HCT116 (cell line): ENCODE results near the gene KIR3DL3. TPM values are rescaled to one million over a fixed set of nuclear protein-coding genes. Genes with fewer than 3 reads are reported as not detected.

Experiments
- ATAC-seq: fragments of 200-7000 bp; cut with Tn5 transposase; 2 replicates; pipeline ENCODE4 v1.9.1; 2020; ENCODE audit warnings: mild to moderate bottlenecking, moderate library complexity
- BruUV-seq: library from RNA; stranded (reverse); fragments of 400-500 nt; replicated peaks from 2 replicates; lab custom pipeline; 2021; lab: Mats Ljungman, UMichigan
- CTCF ChIA-PET: fragments of 300-600 bp; sonication (Branson Sonifier 250); formaldehyde crosslinking; loops from one replicate; lab custom pipeline; 2021; ENCODE audit warnings: antibody characterized with exemption; lab: Charles Lee
- POLR2A ChIA-PET: fragments of 300-600, 350-600 bp; sonication (Branson Sonifier 250); formaldehyde crosslinking; loops from one replicate; lab custom pipeline; 2021; ENCODE audit warnings: antibody characterized with exemption; lab: Charles Lee
- RAD21 ChIA-PET, 2 experiments: fragments of 300-600 bp; sonication (Branson Sonifier 250); formaldehyde crosslinking; loops; one replicate each; lab custom pipeline; 2023; ENCODE audit warnings: low total read pairs in 2 of 2; ENCODE audit not compliant: uncharacterized antibody in 2 of 2, unreplicated experiment in 2 of 2, low non-redundant PET in 1 of 2; lab: Charles Lee
- DNase-seq: peaks from one replicate; pipeline ENCODE4 v3.0.0-alpha.2; 2010; ENCODE audit warnings: low read depth, low spot score
- H2AFZ ChIP-seq: fragments of 200-600 bp; shearing (Covaris generic), sonication (generic); 2 replicates; pipeline ENCODE4 v1.6.1; 2017; ENCODE audit warnings: low read depth, mixed run types, mixed read lengths, antibody characterized with exemption, low read length; ENCODE audit not compliant: poor library complexity, severe bottlenecking
- H3K27ac ChIP-seq: 2 replicates; pipeline ENCODE4 v1.5.1; 2012; ENCODE audit warnings: low read depth, low read length
- H3K27me3 ChIP-seq: fragments of 200-600 bp; sonication (generic); 2 replicates; pipeline ENCODE4 v1.6.1; 2016; ENCODE audit warnings: mixed run types, low read length, mixed read lengths; ENCODE audit not compliant: insufficient read depth
- H3K36me3 ChIP-seq, 2 experiments: fragments of 200-500 bp in 1 of 2; fragments of 200-600 bp in 1 of 2; sonication (Bioruptor generic) in 1 of 2; sonication (generic) in 1 of 2; 2 replicates each; pipeline versions ENCODE4 v1.5.1 to v1.6.1; 2014 to 2016; ENCODE audit warnings: low read length in 2 of 2, inconsistent platforms in 1 of 2, mixed read lengths in 1 of 2, mixed run types in 1 of 2; ENCODE audit not compliant: insufficient read depth in 2 of 2, control insufficient read depth in 1 of 2
- H3K4me1 ChIP-seq, 2 experiments: fragments of 200-600 bp in 1 of 2; sonication (generic) in 1 of 2; 2 replicates each; pipeline versions ENCODE4 v1.5.1 to v1.6.1; 2012 to 2017; ENCODE audit warnings: low read length in 2 of 2, inconsistent platforms in 1 of 2, mild to moderate bottlenecking in 1 of 2, mixed read lengths in 1 of 2, mixed run types in 1 of 2, moderate library complexity in 1 of 2; ENCODE audit not compliant: insufficient read depth in 2 of 2, control insufficient read depth in 1 of 2
- H3K4me2 ChIP-seq: fragments of 200-600 bp; sonication (generic); 2 replicates; pipeline ENCODE4 v1.6.1; 2017; ENCODE audit warnings: mixed run types, low read length, mixed read lengths
- H3K4me3 ChIP-seq, 2 experiments: fragments of 200-600 bp in 1 of 2; sonication (generic) in 1 of 2; replicated peaks in 1 of 2; 2 replicates each; pipeline ENCODE4 v1.5.1; 2011 to 2016; ENCODE audit warnings: low read length in 2 of 2, control low read depth in 1 of 2, low read depth in 1 of 2, mild to moderate bottlenecking in 1 of 2, mixed read lengths in 1 of 2, mixed run types in 1 of 2
- H3K79me2 ChIP-seq: fragments of 200-600 bp; sonication (generic); 2 replicates; pipeline ENCODE4 v1.6.1; 2017; ENCODE audit warnings: mild to moderate bottlenecking, mixed run types, low read length, moderate library complexity, mixed read lengths; ENCODE audit not compliant: insufficient read depth
- H3K9ac ChIP-seq: fragments of 200-600 bp; sonication (generic); 2 replicates; pipeline ENCODE4 v1.6.1; 2016; ENCODE audit warnings: low read length, mixed read lengths
- H3K9me2 ChIP-seq: fragments of 200-600 bp; sonication (generic), shearing (Covaris generic); 2 replicates; pipeline ENCODE4 v1.6.1; 2017; ENCODE audit warnings: mixed run types, mild to moderate bottlenecking, moderate library complexity; ENCODE audit not compliant: insufficient read depth
- H3K9me3 ChIP-seq, 2 experiments: fragments of 200-500 bp in 1 of 2; fragments of 200-600 bp in 1 of 2; sonication (Bioruptor generic) in 1 of 2; sonication (generic) in 1 of 2; 2 replicates each; pipeline ENCODE4 v1.6.1; 2014 to 2017; ENCODE audit warnings: low read length in 2 of 2, mixed read lengths in 2 of 2, inconsistent platforms in 1 of 2, low read depth in 1 of 2, mild to moderate bottlenecking in 1 of 2, mixed run types in 1 of 2, moderate library complexity in 1 of 2; ENCODE audit not compliant: control insufficient read depth in 1 of 2, insufficient read depth in 1 of 2
- H4K20me1 ChIP-seq: fragments of 200-600 bp; sonication (generic), shearing (Covaris generic); 2 replicates; pipeline ENCODE4 v1.6.1; 2017; ENCODE audit warnings: mixed run types, mild to moderate bottlenecking, moderate library complexity; ENCODE audit not compliant: insufficient read depth
- CBX3 ChIP-seq: IDR thresholded peaks from 2 replicates; pipeline ENCODE4 v1.6.1; 2012; ENCODE audit warnings: low read depth
- CEBPB ChIP-seq: IDR thresholded peaks from 2 replicates; pipeline ENCODE4 v1.6.1; 2012; ENCODE audit warnings: low read depth
- EGR1 ChIP-seq: IDR thresholded peaks from 2 replicates; pipeline ENCODE4 v1.6.1; 2012; ENCODE audit warnings: low read depth
- ELF1 ChIP-seq: IDR thresholded peaks from 2 replicates; pipeline ENCODE4 v1.6.1; 2012; ENCODE audit warnings: low read depth, borderline replicate concordance
- EZH2 ChIP-seq: fragments of 200-600 bp; sonication (generic); IDR thresholded peaks from 2 replicates; pipeline ENCODE4 v1.6.1; 2017; ENCODE audit warnings: antibody characterized with exemption, mixed run types
- EZH2phosphoT487 ChIP-seq: fragments of 200-600 bp; IDR thresholded peaks from 2 replicates; pipeline ENCODE4 v1.6.1; 2018; ENCODE audit warnings: antibody characterized with exemption, borderline replicate concordance
- POLR2AphosphoS5 ChIP-seq: IDR thresholded peaks from 2 replicates; pipeline ENCODE4 v1.6.1; 2011; ENCODE audit warnings: mild to moderate bottlenecking, low read depth, low read length, moderate library complexity
- RAD21 ChIP-seq: IDR thresholded peaks from 2 replicates; pipeline ENCODE4 v1.6.1; 2012; ENCODE audit warnings: low read depth, mild to moderate bottlenecking
- SIN3A ChIP-seq: IDR thresholded peaks from 2 replicates; pipeline ENCODE4 v1.6.1; 2012; ENCODE audit warnings: low read depth
- SP1 ChIP-seq: IDR thresholded peaks from 2 replicates; pipeline ENCODE4 v1.6.1; 2012; ENCODE audit warnings: low read depth
- SRF ChIP-seq: IDR thresholded peaks from 2 replicates; pipeline ENCODE4 v1.6.1; 2012; ENCODE audit warnings: low read depth
- TCF7L2 ChIP-seq: IDR thresholded peaks from 2 replicates; pipeline ENCODE4 v1.7.0; 2011; ENCODE audit warnings: borderline replicate concordance, inconsistent platforms; ENCODE audit not compliant: insufficient read depth, insufficient read length; ENCODE audit errors: extremely low read depth
- YY1 ChIP-seq: IDR thresholded peaks from 2 replicates; pipeline ENCODE4 v1.6.1; 2011; ENCODE audit warnings: low read length, low read depth, moderate library complexity, mild to moderate bottlenecking; ENCODE audit not compliant: insufficient replicate concordance; ENCODE audit errors: extremely low read depth
- ZFX ChIP-seq: fragments of 450-650 bp; IDR thresholded peaks from 2 replicates; pipeline ENCODE4 v1.6.1; 2017
- intact Hi-C: fragments of 100-400 bp; cut with micrococcal nuclease; formaldehyde crosslinking; loops from 2 replicates; pipeline ENCODE4 v1.10.0; 2022
- total RNA-seq: library from RNA; stranded (reverse); gene quantifications from one replicate; pipeline ENCODE4 v1.2.1, GENCODE V29; 2021; ENCODE audit not compliant: unreplicated experiment
- TF ChIP-seq, protein P1 (sequence below): IDR thresholded peaks from 2 replicates; pipeline ENCODE4 v1.6.1; 2012; ENCODE audit warnings: low read depth
- TF ChIP-seq, protein P2 (sequence below): IDR thresholded peaks from 2 replicates; pipeline ENCODE4 v1.6.1; 2011; ENCODE audit warnings: mild to moderate bottlenecking, low read length, moderate library complexity; ENCODE audit not compliant: insufficient replicate concordance; ENCODE audit errors: extremely low read depth
- TF ChIP-seq, protein P3 (sequence below), 3 experiments: fragments of 200-600 bp in 1 of 3; sonication (generic) in 1 of 3; IDR thresholded peaks in 2 of 3; conservative IDR thresholded peaks in 1 of 3; 2 replicates each; pipeline ENCODE4 v1.5.1; 2012 to 2017; ENCODE audit warnings: low read depth in 2 of 3, low read length in 2 of 3, antibody characterized with exemption in 1 of 3, borderline replicate concordance in 1 of 3, control low read depth in 1 of 3, mild to moderate bottlenecking in 1 of 3, mixed read lengths in 1 of 3, mixed run types in 1 of 3, moderate library complexity in 1 of 3; ENCODE audit not compliant: insufficient read depth in 1 of 3
- TF ChIP-seq, protein P4 (sequence below): IDR thresholded peaks from 2 replicates; pipeline ENCODE4 v1.6.1; 2012

The KIR3DL3 gene
- total RNA-seq, 1 experiment from 2014 or later, result not detected

DNA sequence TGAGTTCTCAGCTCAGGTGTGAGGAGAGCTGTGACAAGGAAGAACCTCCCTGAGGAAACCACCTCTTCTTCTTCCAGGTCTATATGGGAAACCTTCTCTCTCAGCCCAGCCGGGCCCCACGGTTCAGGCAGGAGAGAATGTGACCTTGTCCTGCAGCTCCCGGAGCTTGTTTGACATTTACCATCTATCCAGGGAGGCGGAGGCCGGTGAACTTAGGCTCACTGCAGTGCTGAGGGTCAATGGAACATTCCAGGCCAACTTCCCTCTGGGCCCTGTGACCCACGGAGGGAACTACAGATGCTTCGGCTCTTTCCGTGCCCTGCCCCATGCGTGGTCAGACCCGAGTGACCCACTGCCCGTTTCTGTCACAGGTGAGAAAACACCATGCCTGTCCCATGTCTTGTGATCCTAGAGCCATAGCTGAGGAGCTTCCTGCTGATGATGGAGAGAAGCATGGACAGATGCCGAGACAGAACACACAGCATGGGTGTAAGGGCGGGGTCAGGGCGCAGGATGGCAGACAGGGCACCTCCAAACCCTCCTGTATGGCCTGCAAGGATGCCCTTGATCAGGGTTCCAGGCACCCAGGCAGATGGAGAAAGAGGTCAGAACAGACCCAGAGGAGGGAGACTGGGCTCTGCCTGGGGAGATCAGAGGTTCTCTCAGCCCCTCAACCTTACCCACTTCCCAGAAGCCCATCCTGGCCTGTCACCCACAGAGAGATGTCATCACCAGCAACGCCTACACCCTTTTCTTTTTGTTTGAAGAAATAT lies 5.4 kb downstream of the KIR3DL3 start (continued):
- TF ChIP-seq RAD21 (no peak), EZH2 (no peak), CBX3 (no peak), SRF (no peak), SIN3A (no peak), TCF7L2 (no peak)
- TF ChIP-seq, protein P1, sequence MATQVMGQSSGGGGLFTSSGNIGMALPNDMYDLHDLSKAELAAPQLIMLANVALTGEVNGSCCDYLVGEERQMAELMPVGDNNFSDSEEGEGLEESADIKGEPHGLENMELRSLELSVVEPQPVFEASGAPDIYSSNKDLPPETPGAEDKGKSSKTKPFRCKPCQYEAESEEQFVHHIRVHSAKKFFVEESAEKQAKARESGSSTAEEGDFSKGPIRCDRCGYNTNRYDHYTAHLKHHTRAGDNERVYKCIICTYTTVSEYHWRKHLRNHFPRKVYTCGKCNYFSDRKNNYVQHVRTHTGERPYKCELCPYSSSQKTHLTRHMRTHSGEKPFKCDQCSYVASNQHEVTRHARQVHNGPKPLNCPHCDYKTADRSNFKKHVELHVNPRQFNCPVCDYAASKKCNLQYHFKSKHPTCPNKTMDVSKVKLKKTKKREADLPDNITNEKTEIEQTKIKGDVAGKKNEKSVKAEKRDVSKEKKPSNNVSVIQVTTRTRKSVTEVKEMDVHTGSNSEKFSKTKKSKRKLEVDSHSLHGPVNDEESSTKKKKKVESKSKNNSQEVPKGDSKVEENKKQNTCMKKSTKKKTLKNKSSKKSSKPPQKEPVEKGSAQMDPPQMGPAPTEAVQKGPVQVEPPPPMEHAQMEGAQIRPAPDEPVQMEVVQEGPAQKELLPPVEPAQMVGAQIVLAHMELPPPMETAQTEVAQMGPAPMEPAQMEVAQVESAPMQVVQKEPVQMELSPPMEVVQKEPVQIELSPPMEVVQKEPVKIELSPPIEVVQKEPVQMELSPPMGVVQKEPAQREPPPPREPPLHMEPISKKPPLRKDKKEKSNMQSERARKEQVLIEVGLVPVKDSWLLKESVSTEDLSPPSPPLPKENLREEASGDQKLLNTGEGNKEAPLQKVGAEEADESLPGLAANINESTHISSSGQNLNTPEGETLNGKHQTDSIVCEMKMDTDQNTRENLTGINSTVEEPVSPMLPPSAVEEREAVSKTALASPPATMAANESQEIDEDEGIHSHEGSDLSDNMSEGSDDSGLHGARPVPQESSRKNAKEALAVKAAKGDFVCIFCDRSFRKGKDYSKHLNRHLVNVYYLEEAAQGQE, result no peak

DNA sequence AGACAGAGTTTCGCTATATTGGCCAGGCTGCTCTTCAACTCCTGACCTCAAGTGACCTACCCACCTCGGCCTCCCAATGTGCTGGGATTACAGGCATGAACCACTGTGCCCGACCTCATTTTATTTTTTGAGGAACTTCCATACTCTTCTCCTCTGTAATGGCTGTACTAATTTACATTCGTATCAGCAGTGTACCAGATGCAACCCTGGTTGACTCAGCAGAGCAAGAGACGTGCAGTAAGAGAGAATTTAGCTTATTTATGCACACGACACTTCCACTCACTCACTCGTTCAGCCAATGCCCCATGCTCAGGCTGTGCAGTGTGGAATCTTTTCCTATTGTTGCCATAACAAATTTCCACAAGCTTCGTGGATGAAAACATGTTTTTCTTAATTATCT lies 6.9 kb downstream of the KIR3DL3 start:
- CTCF ChIA-PET, result no interaction called here
- TF ChIP-seq, protein P2, sequence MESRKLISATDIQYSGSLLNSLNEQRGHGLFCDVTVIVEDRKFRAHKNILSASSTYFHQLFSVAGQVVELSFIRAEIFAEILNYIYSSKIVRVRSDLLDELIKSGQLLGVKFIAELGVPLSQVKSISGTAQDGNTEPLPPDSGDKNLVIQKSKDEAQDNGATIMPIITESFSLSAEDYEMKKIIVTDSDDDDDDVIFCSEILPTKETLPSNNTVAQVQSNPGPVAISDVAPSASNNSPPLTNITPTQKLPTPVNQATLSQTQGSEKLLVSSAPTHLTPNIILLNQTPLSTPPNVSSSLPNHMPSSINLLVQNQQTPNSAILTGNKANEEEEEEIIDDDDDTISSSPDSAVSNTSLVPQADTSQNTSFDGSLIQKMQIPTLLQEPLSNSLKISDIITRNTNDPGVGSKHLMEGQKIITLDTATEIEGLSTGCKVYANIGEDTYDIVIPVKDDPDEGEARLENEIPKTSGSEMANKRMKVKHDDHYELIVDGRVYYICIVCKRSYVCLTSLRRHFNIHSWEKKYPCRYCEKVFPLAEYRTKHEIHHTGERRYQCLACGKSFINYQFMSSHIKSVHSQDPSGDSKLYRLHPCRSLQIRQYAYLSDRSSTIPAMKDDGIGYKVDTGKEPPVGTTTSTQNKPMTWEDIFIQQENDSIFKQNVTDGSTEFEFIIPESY, result no peak
- TF ChIP-seq YY1, result no peak
- TF ChIP-seq EZH2phosphoT487, result no peak
- no peak for TF ChIP-seq CEBPB
- TF ChIP-seq ZFX, result no peak
- TF ChIP-seq SP1, result no peak
- no peak for TF ChIP-seq TCF7L2
- no peak for TF ChIP-seq ELF1
- no peak for TF ChIP-seq CBX3
- no peak for TF ChIP-seq SRF
- no peak for TF ChIP-seq EGR1
- TF ChIP-seq POLR2AphosphoS5, result no peak
- TF ChIP-seq, protein P3, sequence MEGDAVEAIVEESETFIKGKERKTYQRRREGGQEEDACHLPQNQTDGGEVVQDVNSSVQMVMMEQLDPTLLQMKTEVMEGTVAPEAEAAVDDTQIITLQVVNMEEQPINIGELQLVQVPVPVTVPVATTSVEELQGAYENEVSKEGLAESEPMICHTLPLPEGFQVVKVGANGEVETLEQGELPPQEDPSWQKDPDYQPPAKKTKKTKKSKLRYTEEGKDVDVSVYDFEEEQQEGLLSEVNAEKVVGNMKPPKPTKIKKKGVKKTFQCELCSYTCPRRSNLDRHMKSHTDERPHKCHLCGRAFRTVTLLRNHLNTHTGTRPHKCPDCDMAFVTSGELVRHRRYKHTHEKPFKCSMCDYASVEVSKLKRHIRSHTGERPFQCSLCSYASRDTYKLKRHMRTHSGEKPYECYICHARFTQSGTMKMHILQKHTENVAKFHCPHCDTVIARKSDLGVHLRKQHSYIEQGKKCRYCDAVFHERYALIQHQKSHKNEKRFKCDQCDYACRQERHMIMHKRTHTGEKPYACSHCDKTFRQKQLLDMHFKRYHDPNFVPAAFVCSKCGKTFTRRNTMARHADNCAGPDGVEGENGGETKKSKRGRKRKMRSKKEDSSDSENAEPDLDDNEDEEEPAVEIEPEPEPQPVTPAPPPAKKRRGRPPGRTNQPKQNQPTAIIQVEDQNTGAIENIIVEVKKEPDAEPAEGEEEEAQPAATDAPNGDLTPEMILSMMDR (IDR thresholded peaks at IDR 0.05 in 2 of 3, conservative IDR thresholded peaks at IDR 0.05 in 1 of 3; ENCODE audit: borderline replicate concordance in 1 of 3, insufficient read depth in 1 of 3, low read depth in 2 of 3, low read length in 2 of 3), result no peak
- TF ChIP-seq, protein P4, sequence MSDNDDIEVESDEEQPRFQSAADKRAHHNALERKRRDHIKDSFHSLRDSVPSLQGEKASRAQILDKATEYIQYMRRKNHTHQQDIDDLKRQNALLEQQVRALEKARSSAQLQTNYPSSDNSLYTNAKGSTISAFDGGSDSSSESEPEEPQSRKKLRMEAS, result no peak

More for the DNA sequence above, 6.9 kb downstream of the KIR3DL3 start:
- Histone ChIP-seq H3K36me3 (no peaks in the 10 kb centered on the region), H3K4me2 (no peak overlapping the region), H3K4me3 (no peak overlapping the region), H3K27ac (no peak overlapping the region), H3K4me1 (no peaks in the 10 kb centered on the region), H3K9me3 (no peaks in the 10 kb centered on the region), H4K20me1 (no peaks in the 10 kb centered on the region), H3K79me2 (no peaks in the 10 kb centered on the region), H3K9me2 (no peaks in the 10 kb centered on the region), H3K9ac (no peak overlapping the region), H2AFZ (no peak overlapping the region), H3K27me3 (peaks cover 31% of the 10 kb centered on the region)
- ChIA-PET RAD21 (no interaction called here), POLR2A (no interaction called here)
- DNase-seq (no peak), ATAC-seq (no peak)
- no TSS peak for BruUV-seq
- intact Hi-C loops, result no loop called here
